Hematopoietic multipotent progenitor cell treated with erythropoietin and hydrocortisone succinate and interleukin-3 and kit ligand, for 6 days (in vitro differentiated cells): ENCODE data around the gene FBXO17.
"Not testable (repeated sequence)": the region's sequence is repeated elsewhere in the genome, so short reads cannot be mapped to it uniquely, and the experiment has no call there.

Source experiments
- DNase-seq: peaks from one replicate; pipeline ENCODE4 v3.0.0-alpha.2; 2015

FBXO17 gene, protein sequence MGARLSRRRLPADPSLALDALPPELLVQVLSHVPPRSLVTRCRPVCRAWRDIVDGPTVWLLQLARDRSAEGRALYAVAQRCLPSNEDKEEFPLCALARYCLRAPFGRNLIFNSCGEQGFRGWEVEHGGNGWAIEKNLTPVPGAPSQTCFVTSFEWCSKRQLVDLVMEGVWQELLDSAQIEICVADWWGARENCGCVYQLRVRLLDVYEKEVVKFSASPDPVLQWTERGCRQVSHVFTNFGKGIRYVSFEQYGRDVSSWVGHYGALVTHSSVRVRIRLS

DNA sequence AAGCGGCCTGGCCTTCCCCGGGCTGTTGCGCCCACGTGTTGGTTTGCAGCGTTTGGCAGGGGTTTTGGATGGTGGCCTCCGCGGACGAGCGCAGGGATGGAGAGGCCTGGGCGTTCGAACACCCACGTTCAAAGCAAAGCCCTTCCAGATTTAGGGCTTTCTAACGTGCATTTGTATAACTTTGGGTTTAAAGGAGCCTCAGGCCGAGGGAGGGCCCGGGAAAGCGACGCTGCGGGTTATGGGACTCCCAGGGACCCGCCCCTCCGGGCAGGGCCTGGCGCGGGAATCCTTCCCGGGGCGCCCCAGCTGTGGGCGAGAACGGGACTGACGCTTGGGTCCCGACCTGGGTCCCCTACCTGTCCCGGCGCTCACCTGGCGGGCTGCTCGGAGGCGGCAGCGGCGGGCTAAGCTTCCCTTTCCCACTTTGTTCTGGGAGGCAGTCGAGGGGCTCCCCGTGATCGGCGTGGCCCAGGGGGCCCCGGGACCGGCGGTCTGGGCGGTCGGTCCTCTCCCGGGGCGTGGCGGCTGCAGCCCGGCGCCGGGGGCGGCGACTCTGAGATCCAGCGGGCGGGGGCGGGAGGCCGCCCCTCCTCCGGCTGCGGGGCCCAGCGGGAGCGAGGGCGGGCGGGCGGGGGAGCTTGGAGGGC, at the start of gene FBXO17:
TSS of gene FBXO17 (minus strand) at position 529 of the 647 bp plus-strand sequence. CDS start 25,423 bp downstream, outside the sequence.
- no peak for DNase-seq

DNA sequence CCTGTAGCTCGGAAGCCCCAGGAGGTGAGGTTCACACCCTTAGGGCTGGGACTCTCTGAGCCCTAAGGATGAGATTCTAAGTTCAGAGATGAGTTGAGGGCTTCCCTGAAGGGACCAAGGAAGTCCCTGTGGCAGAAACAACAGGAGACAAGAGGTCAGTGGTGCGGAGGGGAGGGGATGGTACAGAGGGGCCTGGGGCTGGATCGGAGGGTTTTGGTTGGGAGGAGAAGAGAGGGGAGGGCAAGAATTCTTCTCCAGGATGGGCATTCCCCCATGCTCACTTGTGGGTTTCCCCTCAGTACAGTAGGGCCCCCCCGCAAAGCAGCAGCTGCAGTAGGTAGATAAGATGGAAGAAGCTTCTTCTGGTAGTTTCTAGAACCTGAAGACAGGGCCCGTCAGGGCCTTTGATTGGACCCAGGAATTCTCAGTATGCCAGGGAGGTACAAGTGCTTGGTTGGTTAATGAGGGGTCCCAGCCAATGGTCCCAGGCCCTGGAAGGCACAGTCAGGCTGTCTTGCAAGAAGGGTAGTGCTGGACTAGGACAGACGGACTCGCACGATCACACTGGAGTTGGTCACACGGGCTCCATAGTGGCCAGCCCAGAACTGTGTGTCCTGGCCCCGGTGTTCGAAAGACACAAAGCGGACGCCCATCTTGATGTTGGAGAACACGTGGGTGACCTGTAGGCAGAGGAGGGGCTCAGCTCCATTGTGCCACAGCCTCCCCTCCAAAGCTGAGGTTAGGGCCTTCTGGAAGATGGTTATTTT, 49.5 kb upstream of the FBXO17 start:
- DNase-seq, result no peak

DNA sequence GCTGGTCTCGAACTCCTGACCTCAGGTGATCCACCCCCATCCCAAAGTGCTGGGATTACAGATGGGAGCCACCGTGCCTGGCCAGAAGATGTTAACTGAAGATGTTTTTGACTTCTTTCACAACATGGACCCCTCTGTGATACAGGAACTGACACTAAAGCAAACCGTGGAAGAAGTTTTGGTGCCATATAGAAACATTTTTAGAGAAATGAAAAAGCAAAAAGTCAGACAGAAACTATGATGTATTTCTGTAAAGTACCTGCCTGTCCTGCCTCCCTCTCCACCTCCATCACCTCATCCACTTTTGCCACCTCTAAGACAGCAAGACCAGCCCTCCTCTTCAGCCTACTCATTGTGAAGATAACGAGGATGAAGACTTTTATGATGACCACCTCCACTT, 45.5 kb upstream of the FBXO17 start:
- no peak for DNase-seq

DNA sequence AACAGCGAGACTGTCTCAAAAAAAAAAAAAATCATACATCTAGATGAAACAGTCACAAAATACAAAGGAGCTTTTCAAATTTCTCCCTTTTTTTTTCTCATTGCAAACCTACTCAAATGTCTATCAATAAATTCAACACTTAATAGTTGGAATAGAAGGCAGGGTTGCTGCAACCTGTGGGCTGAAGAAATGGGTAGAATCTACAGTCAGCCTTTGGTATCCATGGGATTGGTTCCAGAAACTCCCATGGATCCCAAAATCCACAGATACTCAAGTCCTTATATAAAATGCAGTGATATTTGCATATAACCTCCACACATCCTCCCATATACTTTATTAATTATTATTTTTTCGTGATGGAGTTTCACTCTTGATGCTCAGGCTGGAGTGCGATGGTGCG, 42.1 kb upstream of the FBXO17 start:
- DNase-seq, result no peak

DNA sequence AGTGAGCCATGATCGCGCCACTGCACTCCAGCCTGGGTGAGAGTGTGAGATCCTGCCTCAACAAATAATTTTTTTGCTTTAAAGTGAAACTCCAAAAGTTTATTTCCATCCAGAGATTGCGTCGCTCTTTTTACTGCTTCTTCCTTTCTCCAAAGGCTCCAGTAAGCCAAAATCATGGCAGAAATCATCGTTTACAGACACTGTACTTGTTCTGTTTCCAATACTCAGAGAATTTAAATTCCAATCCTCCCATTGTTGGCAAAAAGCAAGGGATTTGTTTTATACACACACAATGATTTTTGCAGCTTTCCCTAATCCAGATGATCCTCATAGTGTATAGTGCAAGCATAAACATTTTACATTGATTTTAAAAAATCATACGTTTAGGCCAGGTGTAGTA, 41.5 kb upstream of the FBXO17 start:
- no peak for DNase-seq

DNA sequence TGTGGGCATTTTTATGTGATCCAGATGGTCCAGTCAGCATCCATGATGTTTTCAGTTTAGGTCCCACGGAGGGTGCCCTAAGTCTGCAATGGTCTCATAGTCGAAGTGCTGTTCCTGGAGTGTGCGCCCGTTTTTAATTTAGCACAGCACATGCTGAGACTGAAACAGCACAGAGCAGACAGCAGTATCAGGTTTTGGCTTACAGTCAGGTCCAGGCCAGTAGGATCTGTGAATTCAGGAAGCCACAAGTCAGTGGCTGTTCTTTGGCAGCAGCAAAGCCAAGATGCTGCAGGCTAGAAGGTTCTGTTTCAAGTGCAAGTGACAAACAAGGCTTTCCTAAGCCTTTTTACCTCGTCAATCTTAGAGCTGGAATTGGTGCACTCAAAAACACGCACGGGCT, 38.5 kb upstream of the FBXO17 start:
- DNase-seq, result no peak

DNA sequence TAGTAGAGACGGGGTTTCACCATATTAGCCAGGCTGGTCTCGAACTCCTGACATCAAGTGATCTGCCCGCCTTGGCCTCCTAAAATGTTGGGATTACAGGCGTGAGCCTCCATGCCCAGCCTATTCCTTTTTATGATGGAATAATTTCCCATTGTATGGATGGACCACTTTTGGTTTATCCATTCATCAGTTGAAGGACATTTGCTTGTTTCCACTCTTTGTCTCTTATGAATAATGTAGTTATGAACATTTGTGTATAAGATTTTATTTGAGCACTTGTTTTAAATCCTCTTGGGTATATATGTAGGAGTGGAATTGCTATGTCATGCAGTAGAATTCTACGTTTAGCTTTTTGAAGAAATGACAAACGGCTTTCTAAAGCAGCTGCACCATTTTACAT, 33.5 kb upstream of the FBXO17 start:
- DNase-seq, result no peak

DNA sequence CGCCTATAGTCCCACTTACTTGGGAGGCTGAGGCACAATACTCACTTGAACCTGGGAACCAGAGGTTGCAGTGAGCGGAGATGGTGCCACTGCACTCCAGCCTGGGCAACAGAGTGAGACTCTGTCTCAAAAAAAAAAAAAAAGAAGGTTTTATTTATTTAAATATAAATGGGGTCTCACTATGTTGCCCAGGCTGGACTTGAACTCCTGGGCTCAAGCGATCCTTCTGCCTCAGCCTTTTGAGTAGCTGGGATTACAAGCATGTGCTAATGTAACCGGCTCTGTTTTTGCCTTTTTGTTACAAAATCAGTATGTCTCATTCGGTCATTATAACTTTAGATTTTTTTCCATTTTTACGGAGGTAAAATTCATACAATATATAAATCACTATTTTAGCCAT, 32.6 kb upstream of the FBXO17 start:
- DNase-seq, result no peak

DNA sequence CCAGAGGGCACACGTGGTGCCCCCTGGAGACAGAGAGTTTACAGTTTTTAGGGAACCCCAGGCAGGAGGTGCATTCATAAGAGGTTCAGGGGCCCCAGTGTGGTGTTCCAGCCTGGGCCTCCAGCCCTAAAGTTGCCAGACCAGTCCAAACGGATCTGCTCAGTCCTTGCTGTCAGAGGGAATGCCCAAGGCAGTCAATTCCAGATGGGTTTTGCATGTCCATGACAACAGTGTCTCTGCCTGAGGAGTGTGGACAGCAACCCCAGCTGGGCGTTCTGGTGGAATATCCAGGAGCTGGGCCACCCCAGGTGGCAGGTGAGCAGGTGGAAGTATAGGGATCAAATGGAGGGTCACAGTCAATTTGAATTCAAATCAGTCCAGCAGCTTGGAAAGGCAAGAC, 31.6 kb upstream of the FBXO17 start:
- DNase-seq, result no peak

DNA sequence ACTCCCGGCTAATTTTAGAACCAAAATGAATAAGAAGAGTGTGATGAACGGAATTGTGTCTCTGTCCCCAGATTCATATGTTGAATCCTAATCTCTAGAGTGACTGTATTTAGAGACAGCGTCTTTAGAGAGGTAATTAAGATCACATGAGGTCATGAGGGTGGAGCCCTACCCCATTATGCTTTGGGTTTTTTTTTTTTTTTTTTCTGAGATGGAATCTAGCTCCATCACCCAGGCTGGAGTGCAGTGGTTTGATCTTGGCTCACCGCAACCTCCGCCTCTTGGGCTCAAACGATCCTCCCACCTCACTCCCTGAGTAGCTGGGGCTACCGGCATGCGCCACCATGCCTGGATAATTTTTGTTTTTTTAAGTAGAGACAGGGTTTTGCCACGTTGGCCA, 28.9 kb upstream of the FBXO17 start:
- no peak for DNase-seq

DNA sequence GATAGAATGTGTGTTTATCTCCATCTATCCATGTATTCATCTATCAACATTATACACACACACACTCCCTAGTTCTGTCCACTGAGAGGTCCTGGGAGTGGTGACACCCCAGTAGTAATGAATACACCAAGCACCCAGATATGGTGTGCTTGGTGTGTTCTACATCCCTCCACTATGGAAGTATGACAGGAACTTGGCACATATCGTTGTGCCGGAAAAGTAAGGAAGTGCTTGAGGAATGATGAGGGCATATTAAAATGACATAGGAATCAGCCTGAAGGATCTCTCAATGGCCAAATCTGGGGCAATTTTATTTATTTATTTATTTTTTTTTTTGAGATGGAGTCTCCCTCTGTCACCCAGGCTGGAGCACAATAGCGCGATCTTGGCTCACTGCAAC, 28.3 kb upstream of the FBXO17 start:
- DNase-seq, result no peak

DNA sequence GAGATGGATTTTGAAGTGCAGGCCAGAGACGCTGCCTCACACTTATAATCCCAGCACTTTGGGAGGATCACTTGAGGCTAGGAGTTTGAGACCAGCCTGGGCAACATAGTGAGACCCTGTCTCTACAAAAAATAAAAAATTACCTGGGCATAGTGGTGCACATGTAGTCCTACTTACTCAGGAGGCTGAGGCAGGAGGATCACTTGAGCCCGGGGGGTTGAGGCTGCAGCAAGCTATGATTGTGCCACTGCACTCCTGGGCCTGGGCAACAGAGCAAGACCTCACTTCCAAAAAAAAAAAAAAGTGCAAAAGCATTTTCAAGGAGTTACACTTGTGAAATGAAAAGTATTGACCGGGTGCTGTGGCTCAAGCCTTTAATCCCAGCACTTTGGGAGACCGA, 27.6 kb upstream of the FBXO17 start:
- no peak for DNase-seq

DNA sequence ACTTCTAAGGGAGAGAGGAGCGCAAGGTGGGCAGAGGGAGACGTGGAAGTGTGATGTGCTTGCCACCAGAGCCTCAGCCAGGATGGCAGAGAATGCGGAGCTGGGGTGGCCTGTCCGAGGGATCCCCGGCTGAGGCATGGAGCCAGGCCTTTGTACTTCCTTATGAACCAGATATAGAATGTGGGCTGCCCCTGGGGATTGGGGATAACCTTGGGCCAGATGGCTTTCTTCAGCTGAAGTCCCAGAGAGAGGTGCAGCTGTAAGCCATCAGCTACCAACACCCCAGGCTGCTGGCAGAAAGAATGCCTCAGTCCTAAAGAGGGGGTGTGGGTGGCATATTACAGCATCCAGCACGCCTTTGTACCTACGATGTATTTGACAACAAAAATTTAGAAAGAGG, 25.5 kb upstream of the FBXO17 start:
- no peak for DNase-seq

DNA sequence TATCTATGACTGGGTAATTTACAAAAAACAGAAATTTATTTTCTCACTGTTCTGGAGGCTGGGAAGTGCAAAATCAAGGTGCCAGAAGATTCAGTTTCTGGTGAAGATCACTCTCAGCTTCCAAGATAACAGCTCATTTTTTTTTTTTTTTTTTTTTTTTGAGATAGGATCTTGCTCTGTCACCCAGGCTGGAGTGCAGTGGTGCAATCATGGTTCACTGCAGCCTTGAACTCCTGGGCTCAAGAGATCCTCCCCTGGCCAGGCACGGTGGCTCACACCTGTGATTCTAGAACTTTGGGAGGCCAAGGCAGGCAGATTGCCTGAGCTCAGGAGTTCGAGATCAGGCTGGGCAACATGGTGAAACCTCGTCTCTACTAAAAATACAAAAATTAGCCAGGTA, 22.0 kb upstream of the FBXO17 start:
- DNase-seq, result not testable (repeated sequence)

DNA sequence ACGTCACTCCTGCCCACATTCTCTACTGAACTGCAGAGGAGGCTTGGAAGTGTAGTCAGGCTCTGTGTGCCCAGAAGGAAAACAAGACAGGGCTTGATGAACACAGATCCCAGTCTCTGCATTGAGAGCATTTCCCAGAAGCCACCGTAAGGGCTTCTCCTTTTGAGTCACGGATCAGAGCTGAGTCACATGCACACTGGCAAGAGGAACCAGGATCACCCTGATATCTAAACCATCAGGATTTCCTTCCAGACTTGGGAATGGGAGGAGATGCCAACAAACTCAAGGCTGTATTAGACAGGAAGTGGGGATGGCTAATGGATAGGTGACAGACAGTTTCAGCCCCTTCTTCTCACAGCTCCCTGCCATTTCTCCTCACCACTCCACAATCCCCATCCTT, 17.7 kb upstream of the FBXO17 start:
- no peak for DNase-seq

DNA sequence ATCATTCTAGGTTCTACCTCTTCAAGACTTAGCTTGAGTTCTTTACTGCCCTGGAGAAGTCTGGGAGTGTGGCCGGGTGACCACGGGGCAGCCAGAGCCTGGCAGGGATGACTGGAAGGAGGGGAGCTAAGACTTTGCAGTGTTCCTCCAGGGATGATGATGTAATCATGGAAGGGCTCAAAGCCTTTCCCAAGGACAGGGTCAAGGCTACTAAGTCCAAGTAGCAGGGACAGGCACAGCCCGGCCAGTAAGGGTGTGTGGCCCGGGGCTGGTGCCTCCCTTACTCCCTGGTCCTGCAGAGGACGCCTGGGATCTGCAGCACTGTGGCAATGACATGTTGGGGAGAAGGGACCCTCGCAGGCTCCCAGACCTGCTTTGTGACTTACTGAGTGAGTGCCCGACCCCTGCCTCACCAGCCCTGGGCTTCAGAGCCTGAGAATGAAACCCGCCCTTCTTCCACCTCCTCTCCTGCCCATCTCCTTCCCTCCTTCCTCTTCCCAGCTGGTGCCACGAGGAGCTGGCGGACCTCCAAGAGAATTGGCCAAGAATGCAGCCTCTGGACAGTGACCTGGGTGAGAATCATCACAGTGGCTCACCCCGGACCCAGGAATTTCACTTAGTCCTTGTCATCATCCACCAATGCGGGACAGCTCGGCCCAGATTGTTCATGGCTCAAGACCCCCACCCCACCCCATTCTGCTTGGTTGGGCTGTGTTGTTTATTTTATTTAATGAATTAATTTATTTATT, 15.6 kb upstream of the FBXO17 start:
- no peak for DNase-seq

DNA sequence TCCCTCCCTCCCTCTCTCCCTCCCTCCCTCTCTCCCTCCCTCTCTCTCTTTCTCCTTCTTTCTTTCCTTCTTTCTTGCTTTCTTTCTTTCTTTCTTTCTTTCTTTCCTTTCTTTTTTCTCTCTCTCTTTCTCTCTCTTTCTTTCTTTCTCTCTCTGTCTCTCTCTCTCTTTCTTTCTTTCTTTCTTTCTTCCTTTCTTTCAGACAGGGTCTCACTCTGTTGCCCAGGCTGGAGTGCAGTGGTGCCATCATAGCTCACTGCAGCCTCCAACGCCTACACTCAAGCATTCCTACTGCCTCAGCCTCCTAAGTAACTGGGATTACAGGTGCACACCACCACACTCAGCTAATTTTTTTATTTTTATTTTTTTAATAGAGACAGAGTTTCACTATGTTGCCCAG, 14.1 kb upstream of the FBXO17 start:
- DNase-seq, result not testable (repeated sequence)

DNA sequence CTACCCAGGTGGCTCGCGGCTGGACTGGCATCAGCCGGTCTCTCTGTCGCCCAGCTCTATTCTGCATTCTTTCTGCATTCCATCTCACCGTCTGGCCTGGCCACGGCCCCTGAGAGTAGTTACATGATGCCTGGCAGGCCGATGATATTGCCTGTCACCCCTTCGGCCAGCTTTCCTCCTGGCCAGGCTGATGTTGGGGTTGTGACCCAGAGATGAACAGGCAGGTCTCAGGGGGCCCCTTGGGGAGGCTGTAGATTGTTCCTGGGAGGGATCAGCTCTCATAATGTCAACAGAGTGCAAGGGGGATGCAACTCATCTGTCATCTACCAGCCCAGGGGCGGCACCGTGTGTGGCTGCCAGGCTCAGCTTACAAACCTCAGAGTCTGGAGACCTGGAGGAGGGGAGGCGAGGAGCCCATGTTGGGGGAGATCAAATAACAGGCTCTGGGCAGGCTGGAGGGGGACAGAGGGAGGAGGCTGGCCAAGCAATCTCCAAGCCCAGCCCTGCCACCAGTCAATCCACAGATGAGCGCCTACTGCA, 13.6 kb upstream of the FBXO17 start:
- DNase-seq, result no peak

DNA sequence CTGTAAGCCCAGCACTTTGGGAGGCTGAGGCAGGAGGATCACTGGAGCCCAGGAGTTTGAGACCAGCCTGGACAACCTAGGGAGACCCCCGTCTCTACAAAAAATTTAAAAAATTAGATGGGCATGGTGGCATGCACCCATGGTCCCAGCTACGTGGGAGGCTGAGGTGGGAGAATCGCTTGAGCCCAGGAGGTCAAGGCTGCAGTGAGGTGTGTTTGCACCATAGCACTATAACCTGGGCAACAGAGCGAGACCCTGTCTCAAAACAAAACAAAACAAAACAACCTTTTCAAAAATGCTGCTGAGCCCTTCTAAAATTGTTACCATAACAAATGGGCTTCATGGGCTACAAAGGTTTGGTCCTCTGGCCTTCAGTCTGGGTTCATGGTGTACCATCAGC, 13.1 kb upstream of the FBXO17 start:
- DNase-seq, result not testable (repeated sequence)

DNA sequence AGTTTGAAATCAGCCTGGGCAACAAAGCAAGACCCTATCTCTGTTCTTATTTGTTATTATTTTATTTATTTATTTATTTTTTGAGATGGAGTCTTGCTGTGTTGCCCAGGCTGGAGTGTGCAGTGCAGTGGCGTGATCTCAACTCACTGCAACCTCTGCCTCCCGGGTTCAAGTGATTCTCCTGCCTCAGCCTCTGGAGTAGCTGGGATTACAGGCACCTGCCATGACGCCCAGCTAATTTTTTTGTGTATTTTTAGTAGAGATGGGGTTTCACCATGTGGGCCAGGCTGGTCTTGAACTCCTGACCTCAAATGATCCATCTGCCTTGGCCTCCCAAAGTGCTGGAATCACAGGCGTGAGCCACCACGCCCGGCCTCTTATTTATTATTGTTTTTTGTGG, 12.2 kb upstream of the FBXO17 start:
- not testable (repeated sequence) for DNase-seq

DNA sequence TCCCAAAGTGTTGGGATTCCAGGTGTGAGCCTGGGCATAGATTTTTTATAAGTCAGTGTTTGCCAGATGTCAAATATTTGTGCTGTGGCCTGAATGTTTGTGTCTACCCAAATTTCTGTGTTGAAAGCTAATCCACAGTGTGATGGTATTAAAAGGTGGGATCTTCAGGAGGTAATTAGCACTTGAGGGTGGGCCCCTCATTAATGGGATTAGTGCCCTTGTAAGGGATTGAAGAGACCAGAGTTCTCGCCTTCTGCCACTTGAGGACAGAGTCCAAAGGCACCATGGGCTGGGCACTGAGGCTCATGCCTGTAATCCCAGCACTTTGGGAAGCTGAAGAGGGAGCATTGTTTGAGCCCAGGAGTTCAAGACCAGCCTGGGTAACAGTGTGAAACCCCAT, 9.7 kb upstream of the FBXO17 start:
- no peak for DNase-seq

DNA sequence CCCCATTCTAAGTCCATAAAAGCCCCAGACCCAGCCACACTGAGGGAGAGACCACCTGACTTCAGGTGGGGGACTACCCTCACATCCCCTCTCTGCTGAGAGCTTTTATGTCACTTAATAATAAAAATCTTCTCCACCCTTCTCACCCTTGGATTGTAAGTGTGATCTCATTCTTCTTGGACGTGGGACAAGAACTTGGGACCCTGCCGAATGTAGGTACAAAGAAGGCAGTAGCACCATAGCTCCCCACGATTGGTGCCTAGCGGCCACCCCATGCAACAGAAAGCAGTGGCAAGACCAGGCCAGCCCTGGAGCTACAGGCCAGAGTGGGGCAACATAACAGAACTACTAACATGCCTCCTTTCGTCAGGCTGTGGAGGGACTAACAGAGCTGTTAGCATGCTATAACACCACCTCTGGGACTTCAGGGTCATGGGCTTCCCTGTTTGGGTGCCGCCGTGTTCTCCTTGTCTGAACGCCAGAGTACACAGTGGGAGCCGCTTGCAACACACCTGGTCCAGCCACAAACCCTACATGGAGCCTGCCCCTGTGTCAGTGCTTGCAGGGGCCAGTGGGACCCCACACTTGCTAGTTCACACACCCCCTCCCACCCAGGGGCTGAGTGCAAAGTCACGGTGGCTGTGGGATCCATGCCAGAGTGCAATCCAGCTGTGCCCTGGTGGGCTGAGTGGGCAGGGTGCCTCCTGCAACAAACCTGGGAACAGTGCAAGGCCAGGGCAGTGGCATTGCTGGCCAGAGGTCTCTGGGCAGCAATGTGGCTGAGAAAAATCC, 5.2 kb upstream of the FBXO17 start:
- no peak for DNase-seq
